IPS-18c (cell line): Measurements from ENCODE around the gene NAA60.
"Not testable (repeated sequence)": the region's sequence is repeated elsewhere in the genome, so short reads cannot be mapped to it uniquely, and the experiment has no call there.

Experiments
- H3K4me3 ChIP-seq: 2 replicates; pipeline ENCODE4 v1.7.0; 2013; ENCODE audit warnings: low read depth, mild to moderate bottlenecking, low read length, moderate library complexity; ENCODE audit not compliant: insufficient read depth
- H3K9me3 ChIP-seq: one replicate; pipeline ENCODE4 v1.6.1; 2013; ENCODE audit warnings: mild to moderate bottlenecking, low read length, moderate library complexity; ENCODE audit not compliant: control insufficient read depth, insufficient read depth

The NAA60 gene

GRCh38 chr16:3518292-3518985 lies 75.0 kb downstream of the NAA60 start:
- Histone ChIP-seq H3K9me3 (peaks cover 3% of the 10 kb centered on the region), H3K4me3 (no peak overlapping the region)

- Histone ChIP-seq H3K9me3 (peaks cover 3% of the 10 kb centered on the region), H3K4me3 (no peak overlapping the region)
These were observed 75.5 kb downstream of the NAA60 start for GRCh38 chr16:3518986-3519348.

- no peak overlapping the region for H3K4me3 ChIP-seq
- no peaks in the 10 kb centered on the region for H3K9me3 ChIP-seq
These were observed 76.1 kb downstream of the NAA60 start for GRCh38 chr16:3519581-3519980.

GRCh38 chr16:3520413-3520812 lies 76.9 kb downstream of the NAA60 start:
- Histone ChIP-seq H3K4me3 (no peak overlapping the region), H3K9me3 (peaks cover 2% of the 10 kb centered on the region)

GRCh38 chr16:3520841-3521240 lies 77.4 kb downstream of the NAA60 start:
- H3K4me3 ChIP-seq, result no peak overlapping the region
- peaks cover 2% of the 10 kb centered on the region for H3K9me3 ChIP-seq

GRCh38 chr16:3523281-3523680 lies 79.8 kb downstream of the NAA60 start:
- no peak overlapping the region for H3K4me3 ChIP-seq
- H3K9me3 ChIP-seq, result peaks cover 2% of the 10 kb centered on the region

- no peak overlapping the region for H3K4me3 ChIP-seq
- H3K9me3 ChIP-seq, result peaks cover 2% of the 10 kb centered on the region
These were observed 82.5 kb downstream of the NAA60 start for GRCh38 chr16:3525951-3526350.

- not testable (repeated sequence) for H3K4me3 ChIP-seq
These were observed 83.8 kb downstream of the NAA60 start for GRCh38 chr16:3527216-3527829.

GRCh38 chr16:3528406-3528805 lies 84.9 kb downstream of the NAA60 start:
- H3K9me3 ChIP-seq, result peaks cover 2% of the 10 kb centered on the region
- H3K4me3 ChIP-seq, result no peak overlapping the region

More at GRCh38 chr16:3527216-3527829, 83.8 kb downstream of the NAA60 start:
- H3K9me3 ChIP-seq, result not testable (repeated sequence)

GRCh38 chr16:3529175-3529574 lies 85.7 kb downstream of the NAA60 start:
- H3K9me3 ChIP-seq, result peaks cover 2% of the 10 kb centered on the region
- no peak overlapping the region for H3K4me3 ChIP-seq

- no peaks in the 10 kb centered on the region for H3K9me3 ChIP-seq
- no peak overlapping the region for H3K4me3 ChIP-seq
These were observed 87.0 kb downstream of the NAA60 start for GRCh38 chr16:3530371-3530914.

- no peaks in the 10 kb centered on the region for H3K9me3 ChIP-seq
- no peak overlapping the region for H3K4me3 ChIP-seq
These were observed 89.3 kb downstream of the NAA60 start for GRCh38 chr16:3532741-3533140.

GRCh38 chr16:3534126-3534525 lies 90.6 kb downstream of the NAA60 start:
- H3K4me3 ChIP-seq, result no peak overlapping the region
- H3K9me3 ChIP-seq, result no peaks in the 10 kb centered on the region

GRCh38 chr16:3536271-3536731 lies 92.8 kb downstream of the NAA60 start:
- Histone ChIP-seq H3K9me3 (no peaks in the 10 kb centered on the region), H3K4me3 (no peak overlapping the region)
